ENCODE measurements around the gene SLC22A3.
"Not testable (repeated sequence)": the region's sequence is repeated elsewhere in the genome, so short reads cannot be mapped to it uniquely, and the experiment has no call there.

The SLC22A3 gene

GRCh38 chr6:160373601-160374000 lies 25.4 kb downstream of the SLC22A3 start:
- DNase-seq (ENCODE audit: low read depth in 2 of 2) = not testable (repeated sequence)

- DNase-seq (ENCODE audit: low read depth in 2 of 2) = no peak
Observed at GRCh38 chr6:160374836-160375560, 26.8 kb downstream of the SLC22A3 start.

GRCh38 chr6:160375561-160375949 lies 27.4 kb downstream of the SLC22A3 start:
- no peak for DNase-seq (ENCODE audit: low read depth in 2 of 2)

DNA sequence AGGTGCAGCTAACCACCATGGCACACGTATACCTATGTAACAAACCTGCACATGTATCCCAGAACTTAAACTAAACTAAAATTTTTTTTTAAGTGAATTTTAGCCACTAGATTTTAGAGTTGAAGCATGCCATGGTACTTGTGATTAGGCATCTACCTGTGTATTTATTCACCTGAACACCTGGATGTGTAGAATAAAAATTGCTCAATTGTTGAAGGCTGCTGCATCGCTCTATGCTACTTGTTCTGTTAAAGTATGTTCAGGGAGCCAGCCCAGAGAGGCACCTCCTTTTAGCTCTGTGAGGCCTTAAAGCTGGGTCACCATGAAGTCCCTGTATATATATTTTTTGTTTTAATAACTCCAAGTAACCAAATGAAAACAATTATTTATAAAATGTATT lies 28.3 kb downstream of the SLC22A3 start:
- no peak for DNase-seq (ENCODE audit: low read depth in 2 of 2)

DNA sequence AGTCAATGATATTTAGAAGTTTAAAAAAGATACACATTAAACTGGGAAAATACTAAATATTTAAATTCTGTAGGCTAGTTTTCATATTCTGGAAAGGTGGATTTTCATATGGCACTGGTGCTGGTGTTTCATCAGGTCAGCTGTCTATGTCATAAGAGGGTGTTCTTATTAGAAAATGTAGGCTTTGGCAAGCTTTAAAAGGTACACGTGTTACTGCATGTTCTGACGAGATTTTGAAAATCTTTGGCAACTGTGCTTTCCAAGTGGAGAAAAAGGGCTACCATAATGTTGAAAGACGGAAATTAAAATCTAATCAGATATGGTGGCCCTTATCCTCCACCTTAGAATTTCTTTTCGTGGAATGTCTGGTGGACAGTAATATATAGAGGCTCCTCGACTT lies 30.0 kb downstream of the SLC22A3 start:
- DNase-seq (ENCODE audit: low read depth in 2 of 2) = no peak

GRCh38 chr6:160378882-160379281 lies 30.7 kb downstream of the SLC22A3 start:
- DNase-seq (ENCODE audit: low read depth in 2 of 2) = no peak

GRCh38 chr6:160379466-160379865 lies 31.3 kb downstream of the SLC22A3 start:
- DNase-seq (ENCODE audit: low read depth in 2 of 2) = no peak

GRCh38 chr6:160382946-160383345 lies 34.8 kb downstream of the SLC22A3 start:
- no peak for DNase-seq (ENCODE audit: low read depth in 2 of 2)

GRCh38 chr6:160386869-160387530 lies 38.8 kb downstream of the SLC22A3 start:
- DNase-seq (ENCODE audit: low read depth in 2 of 2) = no peak

DNA sequence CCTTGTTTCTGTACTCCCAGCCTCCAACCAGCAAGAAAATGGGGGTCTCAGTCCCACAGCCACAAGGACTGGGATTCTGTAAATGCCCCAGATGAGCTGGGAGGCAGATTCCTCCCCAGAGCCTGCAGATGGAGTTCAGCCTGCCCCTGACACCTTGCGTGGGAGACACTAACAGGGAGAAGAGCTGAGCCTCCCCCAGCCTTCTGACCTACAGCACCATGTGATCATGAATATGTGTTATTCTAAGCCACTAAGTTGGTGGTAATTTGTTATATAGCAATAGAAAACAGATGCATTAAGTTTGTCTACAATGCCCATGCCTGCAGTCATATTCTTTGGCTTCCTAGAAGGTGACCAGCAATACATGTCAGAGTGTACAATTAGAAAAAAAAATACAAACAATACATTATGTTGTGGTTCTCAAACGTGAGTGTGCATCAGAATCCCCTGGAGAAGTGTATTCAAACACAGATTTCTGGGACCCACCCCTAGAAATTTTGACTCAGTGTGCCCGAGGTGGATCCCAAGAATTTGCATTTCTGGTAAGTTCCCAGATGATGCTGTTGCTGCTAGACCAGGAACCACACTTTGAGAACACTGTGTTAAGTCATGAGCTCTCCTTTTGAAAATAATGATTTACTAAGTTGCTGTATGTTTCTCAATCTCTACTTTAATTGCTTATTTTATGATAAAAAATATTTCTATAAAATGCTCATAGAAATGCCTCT lies 39.9 kb downstream of the SLC22A3 start:
- no peak for DNase-seq (ENCODE audit: low read depth in 2 of 2)

DNA sequence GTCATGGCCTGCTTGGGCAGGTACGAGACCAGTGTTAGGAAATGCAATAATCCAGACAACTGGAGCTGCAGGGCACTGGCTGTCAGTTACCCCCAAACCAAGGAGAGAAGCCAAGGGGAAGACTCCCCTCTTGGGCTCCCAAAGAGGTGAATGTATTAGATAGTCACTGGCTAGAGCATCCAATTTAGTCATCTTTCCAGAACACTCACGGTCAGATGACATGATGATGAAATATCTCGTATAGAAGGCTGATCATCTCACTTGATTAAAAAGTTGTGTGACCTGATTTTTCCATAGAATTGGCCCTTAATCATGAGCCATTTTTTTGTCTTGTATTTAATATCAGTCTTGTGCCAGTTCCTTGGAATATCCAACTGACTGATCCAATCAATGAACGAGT lies 40.7 kb downstream of the SLC22A3 start:
- no peak for DNase-seq (ENCODE audit: low read depth in 2 of 2)

DNA sequence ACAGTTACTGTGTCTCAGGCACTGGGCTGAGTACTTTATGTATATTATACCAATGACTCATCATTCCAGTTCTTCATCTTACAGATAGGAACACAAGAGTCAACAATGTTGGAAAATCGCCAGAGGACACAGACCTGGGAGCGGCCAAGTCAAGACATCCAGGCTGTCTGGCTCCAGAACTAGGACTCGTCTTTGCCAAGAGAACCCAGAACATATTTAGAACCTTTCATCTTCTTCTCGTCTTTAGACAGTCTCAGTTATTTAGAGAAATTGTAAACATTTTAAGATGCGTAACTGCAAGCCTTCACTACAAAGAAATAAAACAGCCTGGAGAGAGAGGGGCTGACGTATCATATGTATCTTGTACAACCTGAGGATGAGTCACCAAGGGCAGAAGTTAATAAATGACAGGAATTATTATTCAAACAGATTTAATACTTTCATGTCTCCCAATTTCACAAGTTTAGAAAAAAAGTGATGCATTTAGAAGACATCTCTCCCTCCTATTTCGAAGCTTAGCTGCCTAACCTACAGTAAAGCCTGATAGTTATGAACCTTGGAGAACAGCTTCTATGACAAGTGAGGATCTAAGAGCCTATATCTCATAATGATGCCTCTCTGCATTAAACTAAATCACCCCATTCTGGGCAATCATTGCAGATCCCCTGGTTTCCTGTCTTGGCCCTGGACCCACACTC lies 43.4 kb downstream of the SLC22A3 start:
- no peak for DNase-seq (ENCODE audit: low read depth in 2 of 2)

DNA sequence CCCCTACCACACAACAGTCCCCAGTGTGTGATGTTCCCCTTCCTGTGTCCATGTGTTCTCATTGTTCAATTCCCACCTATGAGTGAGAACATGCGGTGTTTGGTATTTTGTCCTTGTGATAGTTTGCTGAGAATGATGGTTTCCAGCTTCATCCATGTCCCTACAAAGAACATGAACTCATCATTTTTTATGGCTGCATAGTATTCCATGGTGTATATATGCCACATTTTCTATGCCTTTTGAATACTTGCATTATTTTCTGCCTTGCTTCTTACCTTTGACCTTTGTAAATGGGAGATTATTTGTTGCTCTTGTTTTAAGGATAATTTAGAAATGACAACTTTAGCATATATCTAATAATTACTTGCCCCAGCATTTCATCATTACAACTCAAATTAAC lies 45.3 kb downstream of the SLC22A3 start:
- not testable (repeated sequence) for DNase-seq (ENCODE audit: low read depth in 2 of 2)

- no peak for DNase-seq (ENCODE audit: low read depth in 2 of 2)
Observed at GRCh38 chr6:160393891-160394653, 45.9 kb downstream of the SLC22A3 start.

DNA sequence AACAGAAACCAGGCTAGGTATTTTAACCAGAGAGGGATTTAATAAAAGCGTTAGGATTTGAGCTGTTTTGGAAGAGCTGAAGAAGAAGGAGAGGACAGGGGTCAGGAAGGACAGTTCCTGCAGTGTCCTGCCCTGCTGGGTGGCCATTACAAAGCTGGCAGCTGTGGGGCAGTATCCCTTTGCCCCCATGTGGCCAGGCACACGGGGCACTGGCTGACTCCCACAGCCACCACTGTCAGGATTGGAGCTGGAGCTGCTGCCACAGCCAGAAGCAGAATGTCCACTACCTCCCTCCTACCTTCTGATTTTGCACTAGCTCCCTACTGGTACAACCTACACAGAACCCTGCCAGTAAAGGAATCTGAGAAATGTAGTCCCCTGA lies 46.5 kb downstream of the SLC22A3 start:
- DNase-seq (ENCODE audit: low read depth in 2 of 2) = no peak

- no peak for DNase-seq (ENCODE audit: low read depth in 2 of 2)
Observed at GRCh38 chr6:160395187-160395586, 47.0 kb downstream of the SLC22A3 start.

DNA sequence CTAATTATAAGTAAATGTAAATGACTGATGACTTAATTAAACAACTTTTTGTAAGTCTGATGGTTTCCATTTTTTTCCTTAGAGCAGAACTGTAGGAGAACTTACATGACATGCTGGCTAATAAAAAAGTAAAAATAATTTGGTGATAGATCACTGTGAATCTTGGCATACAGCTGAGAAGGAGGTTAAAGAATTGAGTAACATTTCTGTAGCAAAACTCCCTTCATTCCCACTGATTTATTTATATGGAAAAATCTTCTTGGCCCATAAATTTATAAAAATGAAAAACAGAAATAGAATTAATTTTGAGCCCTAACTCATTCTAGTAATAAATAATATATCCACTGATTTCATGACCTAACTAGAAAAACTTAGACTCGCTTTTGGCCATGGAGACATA lies 48.1 kb downstream of the SLC22A3 start:
- no peak for DNase-seq (ENCODE audit: low read depth in 2 of 2)

GRCh38 chr6:160398674-160399271 lies 50.6 kb downstream of the SLC22A3 start:
- DNase-seq (ENCODE audit: low read depth in 2 of 2) = no peak

- DNase-seq (ENCODE audit: low read depth in 2 of 2) = no peak
Observed at GRCh38 chr6:160400446-160400845, 52.3 kb downstream of the SLC22A3 start.

GRCh38 chr6:160408528-160408927 lies 60.4 kb downstream of the SLC22A3 start:
- DNase-seq (ENCODE audit: low read depth in 2 of 2) = no peak

- DNase-seq (ENCODE audit: low read depth in 2 of 2) = no peak
Observed at GRCh38 chr6:160412993-160413392, 64.8 kb downstream of the SLC22A3 start.
